WTC11 (cell line): ENCODE data around the gene ERCC5. TPM values are rescaled to one million over a fixed set of nuclear protein-coding genes. Genes with fewer than 3 reads are reported as not detected.

Experiments
- ATAC-seq: fragments of 200-7000 bp; cut with Tn5 transposase; 2 replicates; pipeline ENCODE4 v1.10.0; 2021; ENCODE audit warnings: mild to moderate bottlenecking, moderate library complexity
- CTCF ChIA-PET: fragments of 300-600 bp; sonication (Branson Sonifier 250); formaldehyde crosslinking; loops from one replicate; lab custom pipeline; 2021; ENCODE audit warnings: antibody characterized with exemption; lab: Charles Lee
- POLR2A ChIA-PET: fragments of 350-600 bp; sonication (Branson Sonifier 250); formaldehyde crosslinking; loops from one replicate; lab custom pipeline; 2021; ENCODE audit warnings: antibody characterized with exemption; lab: Charles Lee
- DNase-seq: peaks from one replicate; pipeline ENCODE4 v3.0.0; 2021; ENCODE audit warnings: low spot score
- H3K27ac Mint-ChIP-seq: 2 replicates; pipeline ENCODE4 v1.8.0; 2021; ENCODE audit warnings: mixed read lengths
- H3K27me3 Mint-ChIP-seq: 2 replicates; pipeline ENCODE4 v1.8.0; 2021; ENCODE audit warnings: low read depth, mild to moderate bottlenecking, moderate library complexity, mixed read lengths
- H3K36me3 Mint-ChIP-seq: 2 replicates; pipeline ENCODE4 v1.8.0; 2021; ENCODE audit warnings: mixed read lengths
- H3K4me1 Mint-ChIP-seq: 2 replicates; pipeline ENCODE4 v1.8.0; 2022; ENCODE audit warnings: mixed read lengths
- H3K4me3 Mint-ChIP-seq: 2 replicates; pipeline ENCODE4 v1.8.0; 2021; ENCODE audit warnings: mild to moderate bottlenecking, moderate library complexity, mixed read lengths
- H3K9me3 Mint-ChIP-seq: 2 replicates; pipeline ENCODE4 v1.8.0; 2021; ENCODE audit warnings: mixed read lengths
- CREB1 ChIP-seq: sonication (generic); formaldehyde crosslinking; IDR thresholded peaks from 2 replicates; pipeline ENCODE4 v1.8.0; 2023; ENCODE audit warnings: mild to moderate bottlenecking, missing genetic modification reagents
- CTCF ChIP-seq: fragments of 200-600 bp; IDR thresholded peaks from 2 replicates; pipeline ENCODE4 v1.8.0; 2022; ENCODE audit warnings: antibody characterized with exemption
- IRF1 ChIP-seq: sonication (generic); formaldehyde crosslinking; IDR thresholded peaks from 2 replicates; pipeline ENCODE4 v1.8.0; 2023; ENCODE audit warnings: missing genetic modification reagents
- IRF2 ChIP-seq: sonication (generic); formaldehyde crosslinking; IDR thresholded peaks from 2 replicates; pipeline ENCODE4 v1.8.0; 2022; ENCODE audit warnings: low read depth, missing genetic modification reagents, borderline replicate concordance
- MAX ChIP-seq: sonication (generic); formaldehyde crosslinking; IDR thresholded peaks from 2 replicates; pipeline ENCODE4 v1.8.0; 2022; ENCODE audit warnings: mild to moderate bottlenecking, missing genetic modification reagents
- NFYB ChIP-seq: sonication (generic); formaldehyde crosslinking; conservative IDR thresholded peaks from 2 replicates; pipeline ENCODE4 v1.8.0; 2022; ENCODE audit warnings: low read depth, missing genetic modification reagents
- NR1H2 ChIP-seq: sonication (generic); formaldehyde crosslinking; IDR thresholded peaks from 2 replicates; pipeline ENCODE4 v1.9.0; 2021; ENCODE audit warnings: mild to moderate bottlenecking, moderate library complexity, missing genetic modification reagents
- USF1 ChIP-seq: sonication (generic); formaldehyde crosslinking; IDR thresholded peaks from 2 replicates; pipeline ENCODE4 v1.8.0; 2022; ENCODE audit warnings: mild to moderate bottlenecking, missing genetic modification reagents
- USF2 ChIP-seq: sonication (generic); formaldehyde crosslinking; IDR thresholded peaks from 2 replicates; pipeline ENCODE4 v1.8.1; 2023; ENCODE audit warnings: mild to moderate bottlenecking, missing genetic modification reagents, moderate library complexity
- ZNF416 ChIP-seq: fragments of 250-450 bp; sonication (Bioruptor Pico); IDR thresholded peaks from 2 replicates; pipeline ENCODE4 v1.9.0; 2021; ENCODE audit warnings: mild to moderate bottlenecking, inconsistent platforms
- total RNA-seq: library from RNA; stranded (reverse); gene quantifications from 3 replicates; pipeline ENCODE4 v1.2.3, GENCODE V29; 2021
- TF ChIP-seq, protein P1 (sequence below): sonication (generic); formaldehyde crosslinking; IDR thresholded peaks from 2 replicates; pipeline ENCODE4 v1.8.1; 2023; ENCODE audit warnings: mild to moderate bottlenecking, moderate library complexity, missing genetic modification reagents
- TF ChIP-seq, protein P2 (sequence below): sonication (generic); formaldehyde crosslinking; IDR thresholded peaks from 2 replicates; pipeline ENCODE4 v1.8.0; 2022; ENCODE audit warnings: mild to moderate bottlenecking, missing genetic modification reagents
- TF ChIP-seq, protein P3 (sequence below): sonication (generic); formaldehyde crosslinking; IDR thresholded peaks from 2 replicates; pipeline ENCODE4 v1.8.0; 2022; ENCODE audit warnings: mild to moderate bottlenecking, missing genetic modification reagents
- TF ChIP-seq, protein P4 (sequence below): sonication (generic); formaldehyde crosslinking; conservative IDR thresholded peaks from 2 replicates; pipeline ENCODE4 v1.8.1; 2022; ENCODE audit warnings: mild to moderate bottlenecking, missing genetic modification reagents

Gene ERCC5
- total RNA-seq, 1 experiment from 2014 or later: 26.5 TPM

GRCh38 chr13:102901615-102902305 lies 55.9 kb downstream of the ERCC5 start:
- TF ChIP-seq, protein P1, sequence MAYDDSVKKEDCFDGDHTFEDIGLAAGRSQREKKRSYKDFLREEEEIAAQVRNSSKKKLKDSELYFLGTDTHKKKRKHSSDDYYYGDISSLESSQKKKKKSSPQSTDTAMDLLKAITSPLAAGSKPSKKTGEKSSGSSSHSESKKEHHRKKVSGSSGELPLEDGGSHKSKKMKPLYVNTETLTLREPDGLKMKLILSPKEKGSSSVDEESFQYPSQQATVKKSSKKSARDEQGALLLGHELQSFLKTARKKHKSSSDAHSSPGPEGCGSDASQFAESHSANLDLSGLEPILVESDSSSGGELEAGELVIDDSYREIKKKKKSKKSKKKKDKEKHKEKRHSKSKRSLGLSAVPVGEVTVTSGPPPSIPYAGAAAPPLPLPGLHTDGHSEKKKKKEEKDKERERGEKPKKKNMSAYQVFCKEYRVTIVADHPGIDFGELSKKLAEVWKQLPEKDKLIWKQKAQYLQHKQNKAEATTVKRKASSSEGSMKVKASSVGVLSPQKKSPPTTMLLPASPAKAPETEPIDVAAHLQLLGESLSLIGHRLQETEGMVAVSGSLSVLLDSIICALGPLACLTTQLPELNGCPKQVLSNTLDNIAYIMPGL (CRISPR knock-in tag): no peak
- no peak for TF ChIP-seq CTCF
- TF ChIP-seq NR1H2 (CRISPR knock-in tag): no peak
- TF ChIP-seq CREB1 (CRISPR knock-in tag): no peak
- TF ChIP-seq, protein P2, sequence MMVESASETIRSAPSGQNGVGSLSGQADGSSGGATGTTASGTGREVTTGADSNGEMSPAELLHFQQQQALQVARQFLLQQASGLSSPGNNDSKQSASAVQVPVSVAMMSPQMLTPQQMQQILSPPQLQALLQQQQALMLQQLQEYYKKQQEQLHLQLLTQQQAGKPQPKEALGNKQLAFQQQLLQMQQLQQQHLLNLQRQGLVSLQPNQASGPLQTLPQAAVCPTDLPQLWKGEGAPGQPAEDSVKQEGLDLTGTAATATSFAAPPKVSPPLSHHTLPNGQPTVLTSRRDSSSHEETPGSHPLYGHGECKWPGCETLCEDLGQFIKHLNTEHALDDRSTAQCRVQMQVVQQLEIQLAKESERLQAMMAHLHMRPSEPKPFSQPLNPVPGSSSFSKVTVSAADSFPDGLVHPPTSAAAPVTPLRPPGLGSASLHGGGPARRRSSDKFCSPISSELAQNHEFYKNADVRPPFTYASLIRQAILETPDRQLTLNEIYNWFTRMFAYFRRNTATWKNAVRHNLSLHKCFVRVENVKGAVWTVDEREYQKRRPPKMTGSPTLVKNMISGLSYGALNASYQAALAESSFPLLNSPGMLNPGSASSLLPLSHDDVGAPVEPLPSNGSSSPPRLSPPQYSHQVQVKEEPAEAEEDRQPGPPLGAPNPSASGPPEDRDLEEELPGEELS: no peak
- TF ChIP-seq MAX (CRISPR knock-in tag): no peak
- no peak for TF ChIP-seq IRF1
- TF ChIP-seq, protein P3, sequence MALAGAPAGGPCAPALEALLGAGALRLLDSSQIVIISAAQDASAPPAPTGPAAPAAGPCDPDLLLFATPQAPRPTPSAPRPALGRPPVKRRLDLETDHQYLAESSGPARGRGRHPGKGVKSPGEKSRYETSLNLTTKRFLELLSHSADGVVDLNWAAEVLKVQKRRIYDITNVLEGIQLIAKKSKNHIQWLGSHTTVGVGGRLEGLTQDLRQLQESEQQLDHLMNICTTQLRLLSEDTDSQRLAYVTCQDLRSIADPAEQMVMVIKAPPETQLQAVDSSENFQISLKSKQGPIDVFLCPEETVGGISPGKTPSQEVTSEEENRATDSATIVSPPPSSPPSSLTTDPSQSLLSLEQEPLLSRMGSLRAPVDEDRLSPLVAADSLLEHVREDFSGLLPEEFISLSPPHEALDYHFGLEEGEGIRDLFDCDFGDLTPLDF (CRISPR knock-in tag): no peak
- no peak for TF ChIP-seq ZNF416 (CRISPR knock-in tag)
- TF ChIP-seq IRF2 (CRISPR knock-in tag): no peak
- TF ChIP-seq NFYB (CRISPR knock-in tag): no peak
- TF ChIP-seq USF2 (CRISPR knock-in tag): no peak
- TF ChIP-seq, protein P4, sequence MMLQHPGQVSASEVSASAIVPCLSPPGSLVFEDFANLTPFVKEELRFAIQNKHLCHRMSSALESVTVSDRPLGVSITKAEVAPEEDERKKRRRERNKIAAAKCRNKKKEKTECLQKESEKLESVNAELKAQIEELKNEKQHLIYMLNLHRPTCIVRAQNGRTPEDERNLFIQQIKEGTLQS (CRISPR knock-in tag): no peak
- no peak for TF ChIP-seq USF1 (CRISPR knock-in tag)
- Mint-ChIP-seq H3K27ac (no peak overlapping the region), H3K27me3 (peaks cover 3% of the 10 kb centered on the region; the same call in 1 of the 2 replicates), H3K9me3 (no peaks in the 10 kb centered on the region), H3K4me1 (peaks cover 16% of the 10 kb centered on the region), H3K36me3 (no peaks in the 10 kb centered on the region), H3K4me3 (no peak overlapping the region)
- CTCF ChIA-PET: interaction anchor here (0.5 to 2.5 kb wide), 2 partner anchors 31 to 288 kb away, joined by 5 to 33 read pairs; no protein-coding TSS in a partner anchor
- POLR2A ChIA-PET: no interaction called here
- no peak for ATAC-seq
- no peak for DNase-seq
